ENCODE data around the gene SLX4IP. TPM values are rescaled to one million over a fixed set of nuclear protein-coding genes. Genes with fewer than 3 reads are reported as not detected.

The SLX4IP gene
- total RNA-seq, 2 experiments from 2014 or later = 1.6 to 1.8 TPM

GRCh38 chr20:10508468-10509251 lies 73.6 kb downstream of the SLX4IP start:
- H3K27ac ChIP-seq (ENCODE audit: low read depth in 1 of 2, low read length in 2 of 2) = no peak overlapping the region
- DNase-seq (no peak), ATAC-seq (ENCODE audit: poor library complexity) (no peak)
- no peaks in the 10 kb centered on the region for H3K27me3 ChIP-seq (ENCODE audit: control insufficient read depth in 1 of 2, insufficient read depth in 2 of 2, low read length in 2 of 2)
- no peak for TF ChIP-seq CTCF (IDR thresholded peaks at IDR 0.05)
- Mint-ChIP-seq H3K9me3 (no peaks in the 10 kb centered on the region), H3K27me3 (no peaks in the 10 kb centered on the region), H3K4me1 (ENCODE audit: low read depth) (peaks cover 24% of the 10 kb centered on the region), H3K4me3 (no peak overlapping the region), H3K27ac (no peak overlapping the region), H3K36me3 (ENCODE audit: low read depth) (no peaks in the 10 kb centered on the region)
- no peaks in the 10 kb centered on the region for H3K9me3 ChIP-seq (ENCODE audit: control insufficient read depth in 1 of 2, insufficient read depth in 1 of 2, low read length in 2 of 2)
- ChIA-PET CTCF (no interaction called here), POLR2A (no interaction called here)
- H3K36me3 ChIP-seq (ENCODE audit: insufficient read depth, low read length) = no peaks in the 10 kb centered on the region
- intact Hi-C loops (cut with DNase I, micrococcal nuclease) = loop anchor here in 1 of 2 experiments (10.0 kb wide), 1 partner anchor 74 kb away; the partner anchor contains the start of genes MKKS and SLX4IP
- no peak overlapping the region for H3K4me3 ChIP-seq (ENCODE audit: low read length)
- peaks cover 12% of the 10 kb centered on the region for H3K4me1 ChIP-seq (ENCODE audit: insufficient read depth, low read length)

- ChIA-PET POLR2A (no interaction called here), CTCF (no interaction called here)
- ATAC-seq (ENCODE audit: poor library complexity) (no peak), DNase-seq (no peak)
- no peak overlapping the region for H3K4me3 Mint-ChIP-seq
- H3K9me3 Mint-ChIP-seq = no peaks in the 10 kb centered on the region
- intact Hi-C loops (cut with DNase I, micrococcal nuclease) = loop anchor here in 1 of 2 experiments (10.0 kb wide), 1 partner anchor 75 kb away; the partner anchor contains the start of genes MKKS and SLX4IP
- peaks cover 30% of the 10 kb centered on the region for H3K4me1 Mint-ChIP-seq (ENCODE audit: low read depth)
- no peaks in the 10 kb centered on the region for H3K9me3 ChIP-seq (ENCODE audit: control insufficient read depth in 1 of 2, insufficient read depth in 1 of 2, low read length in 2 of 2)
- no peak overlapping the region for H3K27ac Mint-ChIP-seq
- H3K4me3 ChIP-seq (ENCODE audit: low read length) = no peak overlapping the region
- H3K36me3 Mint-ChIP-seq (ENCODE audit: low read depth) = no peaks in the 10 kb centered on the region
- TF ChIP-seq CTCF (IDR thresholded peaks at IDR 0.05) = no peak
- H3K36me3 ChIP-seq (ENCODE audit: insufficient read depth, low read length) = no peaks in the 10 kb centered on the region
- H3K27me3 Mint-ChIP-seq = no peaks in the 10 kb centered on the region
- H3K4me1 ChIP-seq (ENCODE audit: insufficient read depth, low read length) = peaks cover 12% of the 10 kb centered on the region
- H3K27me3 ChIP-seq (ENCODE audit: control insufficient read depth in 1 of 2, insufficient read depth in 2 of 2, low read length in 2 of 2) = no peaks in the 10 kb centered on the region
- H3K27ac ChIP-seq (ENCODE audit: low read depth in 1 of 2, low read length in 2 of 2) = no peak overlapping the region
These were observed 74.3 kb downstream of the SLX4IP start for GRCh38 chr20:10509376-10509775.

GRCh38 chr20:10510216-10510615 lies 75.1 kb downstream of the SLX4IP start:
- H3K4me1 Mint-ChIP-seq (ENCODE audit: low read depth) = peaks cover 35% of the 10 kb centered on the region
- H3K9me3 ChIP-seq (ENCODE audit: control insufficient read depth in 1 of 2, insufficient read depth in 1 of 2, low read length in 2 of 2) = no peaks in the 10 kb centered on the region
- H3K36me3 ChIP-seq (ENCODE audit: insufficient read depth, low read length) = no peaks in the 10 kb centered on the region
- H3K4me3 ChIP-seq (ENCODE audit: low read length) = no peak overlapping the region
- H3K27ac ChIP-seq (ENCODE audit: low read depth in 1 of 2, low read length in 2 of 2) = no peak overlapping the region
- ChIA-PET POLR2A (no interaction called here), CTCF (interaction anchor here (0.6 kb wide), 1 partner anchor 352 kb away, joined by 3 read pairs; no protein-coding TSS in a partner anchor)
- H3K27ac Mint-ChIP-seq = no peak overlapping the region
- no peaks in the 10 kb centered on the region for H3K36me3 Mint-ChIP-seq (ENCODE audit: low read depth)
- DNase-seq = no peak
- no peak overlapping the region for H3K4me3 Mint-ChIP-seq
- peaks cover 10% of the 10 kb centered on the region for H3K4me1 ChIP-seq (ENCODE audit: insufficient read depth, low read length)
- no peak for TF ChIP-seq CTCF (IDR thresholded peaks at IDR 0.05)
- ATAC-seq (ENCODE audit: poor library complexity) = no peak
- H3K27me3 ChIP-seq (ENCODE audit: control insufficient read depth in 1 of 2, insufficient read depth in 2 of 2, low read length in 2 of 2) = no peaks in the 10 kb centered on the region
- no peaks in the 10 kb centered on the region for H3K9me3 Mint-ChIP-seq
- H3K27me3 Mint-ChIP-seq = no peaks in the 10 kb centered on the region
- intact Hi-C loops (cut with DNase I, micrococcal nuclease) = no loop called here

Data from CD4-positive, alpha-beta T cell (primary cell).